ENCODE measurements around the gene C10orf62. TPM values are rescaled to one million over a fixed set of nuclear protein-coding genes. Genes with fewer than 3 reads are reported as not detected.

Gene C10orf62
- polyA plus RNA-seq, 1 donor = 0.11 TPM

GRCh38 chr10:97584798-97585438 lies 4.6 kb upstream of the C10orf62 start:
- DNase-seq (ENCODE audit: low read depth) = no peak

- DNase-seq (ENCODE audit: low read depth) = no peak
Measured at GRCh38 chr10:97585439-97585811, 4.1 kb upstream of the C10orf62 start.

GRCh38 chr10:97587183-97587582 lies 2.3 kb upstream of the C10orf62 start:
- DNase-seq (ENCODE audit: low read depth) = no peak

- no peak for DNase-seq (ENCODE audit: low read depth)
Measured at GRCh38 chr10:97590082-97590747, 694 bp downstream of the C10orf62 start.

GRCh38 chr10:97590748-97591495 lies 1.4 kb downstream of the C10orf62 start:
- DNase-seq (ENCODE audit: low read depth) = no peak

GRCh38 chr10:97593421-97593820 lies 3.9 kb downstream of the C10orf62 start:
- no peak for DNase-seq (ENCODE audit: low read depth)

- DNase-seq (ENCODE audit: low read depth) = peak; percentile 56
Measured at GRCh38 chr10:97596101-97597082, 6.9 kb downstream of the C10orf62 start.

GRCh38 chr10:97597778-97598177 lies 8.3 kb downstream of the C10orf62 start:
- DNase-seq (ENCODE audit: low read depth) = no peak

- no peak for DNase-seq (ENCODE audit: low read depth)
Measured at GRCh38 chr10:97598407-97599271, 9.1 kb downstream of the C10orf62 start.

- no peak for DNase-seq (ENCODE audit: low read depth)
Measured at GRCh38 chr10:97599272-97599619, 9.7 kb downstream of the C10orf62 start.

- no peak for DNase-seq (ENCODE audit: low read depth)
Measured at GRCh38 chr10:97600616-97601015, 11.1 kb downstream of the C10orf62 start.

- DNase-seq (ENCODE audit: low read depth) = no peak
Measured at GRCh38 chr10:97601268-97602215, 12.0 kb downstream of the C10orf62 start.

GRCh38 chr10:97607095-97607636 lies 17.6 kb downstream of the C10orf62 start:
- no peak for DNase-seq (ENCODE audit: low read depth)

GRCh38 chr10:97608991-97609561 lies 19.6 kb downstream of the C10orf62 start:
- DNase-seq (ENCODE audit: low read depth) = no peak

- DNase-seq (ENCODE audit: low read depth) = no peak
Measured at GRCh38 chr10:97611473-97611872, 22.0 kb downstream of the C10orf62 start.

GRCh38 chr10:97612386-97612785 lies 22.9 kb downstream of the C10orf62 start:
- DNase-seq (ENCODE audit: low read depth) = peak; percentile 29

GRCh38 chr10:97618285-97618684 lies 28.8 kb downstream of the C10orf62 start:
- no peak for DNase-seq (ENCODE audit: low read depth)

GRCh38 chr10:97618733-97619132 lies 29.2 kb downstream of the C10orf62 start:
- DNase-seq (ENCODE audit: low read depth) = no peak

GRCh38 chr10:97623277-97623676 lies 33.8 kb downstream of the C10orf62 start:
- no peak for DNase-seq (ENCODE audit: low read depth)

Data from forelimb muscle (tissue), 1 donor.